ENCODE data around the gene OR1S1. TPM values are rescaled to one million over a fixed set of nuclear protein-coding genes. Genes with fewer than 3 reads are reported as not detected.

OR1S1 gene
- total RNA-seq, 1 experiment from 2014 or later: not detected

GRCh38 chr11:58178444-58178843 lies 34.1 kb upstream of the OR1S1 start:
- ATAC-seq (no peak), DNase-seq (ENCODE audit: low read depth, low spot score) (no peak)
- in situ Hi-C loops (cut with HindIII; ENCODE audit: low pct_unique_long_range_greater_than_20kb, low sequenced_read_pairs) (no loop called here), intact Hi-C loops (cut with micrococcal nuclease; ENCODE audit: unreplicated experiment) (no loop called here)
- BruUV-seq (replicated peaks): no TSS peak
- H3K9me3 ChIP-seq (ENCODE audit: control insufficient read depth, insufficient read depth, low read depth, low read length): no peaks in the 10 kb centered on the region
- no peaks in the 10 kb centered on the region for H3K4me1 ChIP-seq (ENCODE audit: control insufficient read depth, insufficient read depth, low read length)
- POLR2A ChIA-PET: no interaction called here
- H3K36me3 ChIP-seq (ENCODE audit: control insufficient read depth, insufficient read depth, low read length): no peaks in the 10 kb centered on the region
- no peak overlapping the region for H3K27ac ChIP-seq (ENCODE audit: low read length)
- H3K27me3 ChIP-seq (ENCODE audit: control insufficient read depth, insufficient read depth, low read length): 0 out of 2 replicates have a peak, but pooled peaks cover 4% of the 10 kb centered on the region
- CTCF ChIA-PET: no interaction called here
- TF ChIP-seq TCF7L2 (IDR thresholded peaks at IDR 0.05; ENCODE audit: low read depth, low read length) (no peak), CTCF (IDR thresholded peaks at IDR 0.05) (no peak)
- no peak overlapping the region for H3K4me3 ChIP-seq (ENCODE audit: low read depth in 2 of 2, low read length in 2 of 2)

GRCh38 chr11:58179648-58180047 lies 32.9 kb upstream of the OR1S1 start:
- 0 out of 2 replicates have a peak, but pooled peaks cover 4% of the 10 kb centered on the region for H3K27me3 ChIP-seq (ENCODE audit: control insufficient read depth, insufficient read depth, low read length)
- TF ChIP-seq POLR2AphosphoS5 (IDR thresholded peaks at IDR 0.05; ENCODE audit: low read depth, low read length) (no peak), REST (IDR thresholded peaks at IDR 0.05; ENCODE audit: insufficient read depth in 1 of 2, low read depth in 2 of 2, low read length in 1 of 2) (no peak), CTCF (IDR thresholded peaks at IDR 0.05) (no peak), SIN3A (IDR thresholded peaks at IDR 0.05; ENCODE audit: borderline replicate concordance, insufficient read depth, low read depth, low read length) (no peak), TCF7L2 (IDR thresholded peaks at IDR 0.05; ENCODE audit: low read depth, low read length) (no peak)
- no peak overlapping the region for H3K27ac ChIP-seq (ENCODE audit: low read length)
- no peak overlapping the region for H3K4me3 ChIP-seq (ENCODE audit: low read depth in 2 of 2, low read length in 2 of 2)
- in situ Hi-C loops (cut with HindIII; ENCODE audit: low pct_unique_long_range_greater_than_20kb, low sequenced_read_pairs): no loop called here
- intact Hi-C loops (cut with micrococcal nuclease; ENCODE audit: unreplicated experiment): no loop called here
- no peaks in the 10 kb centered on the region for H3K36me3 ChIP-seq (ENCODE audit: control insufficient read depth, insufficient read depth, low read length)
- no peaks in the 10 kb centered on the region for H3K4me1 ChIP-seq (ENCODE audit: control insufficient read depth, insufficient read depth, low read length)
- no peak for DNase-seq (ENCODE audit: low read depth, low spot score)
- no peaks in the 10 kb centered on the region for H3K9me3 ChIP-seq (ENCODE audit: control insufficient read depth, insufficient read depth, low read depth, low read length)
- BruUV-seq (replicated peaks): no TSS peak
- CTCF ChIA-PET: no interaction called here
- no peak for ATAC-seq
- POLR2A ChIA-PET: no interaction called here

GRCh38 chr11:58186938-58187337 lies 25.6 kb upstream of the OR1S1 start:
- no TSS peak for BruUV-seq (replicated peaks)
- no peaks in the 10 kb centered on the region for H3K27me3 ChIP-seq (ENCODE audit: control insufficient read depth, insufficient read depth, low read length)
- no peak for ATAC-seq
- CTCF ChIA-PET: no interaction called here
- H3K27ac ChIP-seq (ENCODE audit: low read length): no peak overlapping the region
- no peaks in the 10 kb centered on the region for H3K4me1 ChIP-seq (ENCODE audit: control insufficient read depth, insufficient read depth, low read length)
- intact Hi-C loops (cut with micrococcal nuclease; ENCODE audit: unreplicated experiment) (no loop called here), in situ Hi-C loops (cut with HindIII; ENCODE audit: low pct_unique_long_range_greater_than_20kb, low sequenced_read_pairs) (no loop called here)
- TF ChIP-seq CTCF (IDR thresholded peaks at IDR 0.05) (no peak), SIN3A (IDR thresholded peaks at IDR 0.05; ENCODE audit: borderline replicate concordance, insufficient read depth, low read depth, low read length) (no peak), TCF7L2 (IDR thresholded peaks at IDR 0.05; ENCODE audit: low read depth, low read length) (no peak), POLR2AphosphoS5 (IDR thresholded peaks at IDR 0.05; ENCODE audit: low read depth, low read length) (no peak), REST (IDR thresholded peaks at IDR 0.05; ENCODE audit: insufficient read depth in 1 of 2, low read depth in 2 of 2, low read length in 1 of 2) (no peak)
- no peaks in the 10 kb centered on the region for H3K9me3 ChIP-seq (ENCODE audit: control insufficient read depth, insufficient read depth, low read depth, low read length)
- POLR2A ChIA-PET: no interaction called here
- no peak overlapping the region for H3K4me3 ChIP-seq (ENCODE audit: low read depth in 2 of 2, low read length in 2 of 2)
- no peaks in the 10 kb centered on the region for H3K36me3 ChIP-seq (ENCODE audit: control insufficient read depth, insufficient read depth, low read length)
- no peak for DNase-seq (ENCODE audit: low read depth, low spot score)
